ENCODE measurements around the gene COQ9.

The COQ9 gene

DNA sequence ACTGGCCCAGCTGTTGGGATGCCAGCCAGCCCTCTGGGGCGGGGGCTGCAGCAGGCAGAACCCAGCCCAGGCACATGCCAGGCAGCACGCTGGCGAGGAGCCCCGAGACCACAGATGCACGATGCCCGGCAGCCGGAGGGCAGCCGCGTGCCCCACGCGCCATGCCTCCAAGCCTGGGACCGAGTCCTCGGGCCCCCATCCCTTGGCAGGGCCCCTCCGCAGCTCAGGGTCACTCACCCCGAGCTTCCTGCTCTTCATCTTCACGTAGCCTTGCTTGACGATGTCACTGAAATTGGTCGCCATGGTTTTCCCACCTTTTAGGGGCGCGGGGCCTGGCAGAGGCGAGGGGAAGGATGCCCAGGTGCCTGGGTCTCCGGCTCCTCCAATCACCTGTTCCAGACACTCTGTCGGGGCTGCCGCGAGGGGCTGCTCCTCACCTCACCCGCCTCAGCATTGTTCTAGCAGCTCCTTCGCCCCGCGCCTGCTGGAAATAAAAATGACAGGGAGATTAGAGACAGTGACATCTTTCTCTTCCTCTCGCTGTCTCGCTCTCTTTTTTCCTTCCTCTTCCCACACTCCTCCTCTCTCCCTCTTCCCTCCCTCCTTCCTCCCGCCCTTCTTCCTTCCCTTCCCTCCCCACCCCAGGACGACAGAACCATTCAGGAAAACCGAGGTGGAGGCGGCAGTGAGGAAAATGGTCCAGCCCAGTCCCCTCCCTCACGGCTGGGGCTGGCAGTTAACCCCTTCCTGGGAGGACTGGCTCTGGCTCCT lies 32.1 kb downstream of the COQ9 start (continued):
- TF ChIP-seq ZNF24 (tag by site-specific recombination; IDR thresholded peaks at IDR 0.05) (no peak), ZFP3 (tag by site-specific recombination; IDR thresholded peaks at IDR 0.05; ENCODE audit: low read depth) (no peak), ZSCAN16 (tag by site-specific recombination; IDR thresholded peaks at IDR 0.05) (no peak), ZBTB20 (tag by site-specific recombination; IDR thresholded peaks at IDR 0.05) (0 out of 2 replicates have a peak, but pooled peaks have one; percentile 30), ZNF843 (tag by site-specific recombination; IDR thresholded peaks at IDR 0.05) (no peak), MYNN (tag by site-specific recombination; IDR thresholded peaks at IDR 0.05; ENCODE audit: borderline replicate concordance) (no peak), ZNF610 (tag by site-specific recombination; IDR thresholded peaks at IDR 0.05; ENCODE audit: borderline replicate concordance) (no peak), ZNF670 (tag by site-specific recombination; IDR thresholded peaks at IDR 0.05; ENCODE audit: low read depth) (no peak), GLIS2 (tag by site-specific recombination; IDR thresholded peaks at IDR 0.05) (no peak), ZNF354C (tag by site-specific recombination; IDR thresholded peaks at IDR 0.05; ENCODE audit: borderline replicate concordance, low read depth) (no peak), ZNF121 (tag by site-specific recombination; IDR thresholded peaks at IDR 0.05) (no peak), OVOL3 (tag by site-specific recombination; IDR thresholded peaks at IDR 0.05) (no peak), ZFP69B (tag by site-specific recombination; IDR thresholded peaks at IDR 0.05) (no peak), ZNF341 (tag by site-specific recombination; IDR thresholded peaks at IDR 0.05; ENCODE audit: low read depth) (no peak; the same call in 1 of the 2 replicates), ZNF132 (tag by site-specific recombination; IDR thresholded peaks at IDR 0.05; ENCODE audit: borderline replicate concordance) (no peak)
- TF ChIP-seq, protein P1, sequence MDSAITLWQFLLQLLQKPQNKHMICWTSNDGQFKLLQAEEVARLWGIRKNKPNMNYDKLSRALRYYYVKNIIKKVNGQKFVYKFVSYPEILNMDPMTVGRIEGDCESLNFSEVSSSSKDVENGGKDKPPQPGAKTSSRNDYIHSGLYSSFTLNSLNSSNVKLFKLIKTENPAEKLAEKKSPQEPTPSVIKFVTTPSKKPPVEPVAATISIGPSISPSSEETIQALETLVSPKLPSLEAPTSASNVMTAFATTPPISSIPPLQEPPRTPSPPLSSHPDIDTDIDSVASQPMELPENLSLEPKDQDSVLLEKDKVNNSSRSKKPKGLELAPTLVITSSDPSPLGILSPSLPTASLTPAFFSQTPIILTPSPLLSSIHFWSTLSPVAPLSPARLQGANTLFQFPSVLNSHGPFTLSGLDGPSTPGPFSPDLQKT (IDR thresholded peaks at IDR 0.05; ENCODE audit: borderline replicate concordance, low read depth, low read length), result no peak
- TF ChIP-seq, protein P2, sequence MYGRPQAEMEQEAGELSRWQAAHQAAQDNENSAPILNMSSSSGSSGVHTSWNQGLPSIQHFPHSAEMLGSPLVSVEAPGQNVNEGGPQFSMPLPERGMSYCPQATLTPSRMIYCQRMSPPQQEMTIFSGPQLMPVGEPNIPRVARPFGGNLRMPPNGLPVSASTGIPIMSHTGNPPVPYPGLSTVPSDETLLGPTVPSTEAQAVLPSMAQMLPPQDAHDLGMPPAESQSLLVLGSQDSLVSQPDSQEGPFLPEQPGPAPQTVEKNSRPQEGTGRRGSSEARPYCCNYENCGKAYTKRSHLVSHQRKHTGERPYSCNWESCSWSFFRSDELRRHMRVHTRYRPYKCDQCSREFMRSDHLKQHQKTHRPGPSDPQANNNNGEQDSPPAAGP (tag by site-specific recombination; IDR thresholded peaks at IDR 0.05), result peak; percentile 35; the same call in 1 of the 2 replicates

DNA sequence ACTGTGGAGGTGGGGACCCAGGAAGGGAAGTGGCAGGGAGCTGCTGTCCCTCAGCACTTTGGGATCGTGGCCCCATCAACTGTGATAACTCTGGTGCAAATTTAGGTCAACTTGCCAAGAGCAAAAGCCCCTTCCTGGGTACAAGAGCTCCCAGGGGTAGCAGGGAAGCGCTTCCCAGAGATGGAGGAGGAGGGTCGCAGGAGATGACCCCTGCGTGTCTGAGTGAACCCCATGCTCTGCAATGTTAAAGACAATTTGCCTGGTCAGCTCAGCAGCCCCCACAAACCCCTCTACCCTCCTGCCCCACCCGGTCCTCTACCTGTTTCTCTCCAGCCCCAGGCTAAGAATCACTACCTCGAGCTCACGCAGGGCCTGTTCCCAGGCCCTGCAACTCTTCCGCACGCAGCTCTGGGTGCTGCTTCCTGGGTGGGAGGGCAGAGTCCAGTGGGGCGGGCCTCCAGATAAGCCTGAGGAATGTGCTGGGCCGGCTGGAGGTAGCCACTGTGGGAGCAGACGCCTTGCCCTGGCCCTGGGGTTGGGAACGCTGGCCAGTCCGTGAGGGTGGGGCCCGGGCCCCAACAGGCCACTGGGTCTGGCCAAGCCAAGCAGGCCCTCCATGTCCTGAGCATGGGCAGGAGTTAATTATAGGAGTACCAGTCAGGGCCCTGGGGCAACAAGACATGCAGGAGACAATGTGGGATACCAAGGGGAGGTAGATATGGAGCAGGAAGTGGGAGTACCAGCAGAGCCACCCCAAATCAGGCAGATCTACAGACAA lies 32.9 kb downstream of the COQ9 start:
- Histone ChIP-seq H3K4me1 (ENCODE audit: control insufficient read depth, insufficient read depth, low read length) (no peaks in the 10 kb centered on the region), H3K36me3 (ENCODE audit: control insufficient read depth in 2 of 2, insufficient read depth in 1 of 2, low read length in 2 of 2) (peaks cover 0 to 2% of the 10 kb centered on the region in 2 experiments; a peak in 1 of 3 replicates), H3K9me3 (ENCODE audit: control insufficient read depth, insufficient read depth, low read depth, low read length) (no peaks in the 10 kb centered on the region), H3K4me3 (ENCODE audit: low read depth, low read length) (no peak overlapping the region), H3K27ac (ENCODE audit: extremely low read depth, low read depth, low read length) (no peak overlapping the region)
- CTCF ChIA-PET, result interaction anchor here (0.6 to 3.2 kb wide), 5 partner anchors 14 to 897 kb away, joined by 3 to 16 read pairs (median 4); partner anchors contain the start of gene POLR2C
- POLR2A ChIA-PET, result interaction anchor here (1.3 kb wide), 1 partner anchor 18 kb away, joined by 3 read pairs; the partner anchor contains the start of gene POLR2C
- TF ChIP-seq ZNF561 (tag by site-specific recombination; IDR thresholded peaks at IDR 0.05; ENCODE audit: borderline replicate concordance), result no peak
- 0 out of 2 replicates have a peak, but pooled peaks have one; percentile 20 for TF ChIP-seq ZNF335 (tag by site-specific recombination; conservative IDR thresholded peaks at IDR 0.05)
- no peak for TF ChIP-seq BCL11B (tag by site-specific recombination; IDR thresholded peaks at IDR 0.05; ENCODE audit: low read depth)
- TF ChIP-seq ZNF394 (tag by site-specific recombination; IDR thresholded peaks at IDR 0.05; ENCODE audit: borderline replicate concordance), result no peak
- no peak for TF ChIP-seq ZNF510 (tag by site-specific recombination; IDR thresholded peaks at IDR 0.05; ENCODE audit: insufficient replicate concordance)
- no peak for TF ChIP-seq ZNF48 (tag by site-specific recombination; IDR thresholded peaks at IDR 0.05)
